OCI-LY7 (cell line): ENCODE measurements around the gene SDF4.

Experiments used
- CTCF ChIP-seq: fragments of 200-600 bp; sonication (generic); conservative IDR thresholded peaks from 2 replicates; pipeline ENCODE4 v1.5.1; 2014; ENCODE audit warnings: mild to moderate bottlenecking, antibody characterized with exemption, low read length, moderate library complexity, mixed read lengths
- EZH2phosphoT487 ChIP-seq: fragments of 200-600 bp; sonication (generic); IDR thresholded peaks from 2 replicates; pipeline ENCODE4 v1.6.1; 2018; ENCODE audit warnings: low read depth, borderline replicate concordance, mild to moderate bottlenecking, mixed run types, antibody characterized with exemption, low read length, moderate library complexity, mixed read lengths

GRCh38 chr1:1226566-1227362, 5.0 kb downstream of the SDF4 start:
- TF ChIP-seq CTCF (no peak), EZH2phosphoT487 (no peak)
